Stimulated activated CD8-positive, alpha-beta memory T cell treated with anti-CD3 and anti-CD28 coated beads, Interleukin-2, amount 100 ng/mL, for 48 hours (primary cell): ENCODE results near the gene TNIP2.
"Not testable (repeated sequence)": the region's sequence is repeated elsewhere in the genome, so short reads cannot be mapped to it uniquely, and the experiment has no call there.

Source experiments
- DNase-seq, 2 donors: peaks; one replicate each; pipeline ENCODE4 v3.0.0-alpha.2; 2020; ENCODE audit warnings: low read depth in 2 of 2

Gene TNIP2

DNA sequence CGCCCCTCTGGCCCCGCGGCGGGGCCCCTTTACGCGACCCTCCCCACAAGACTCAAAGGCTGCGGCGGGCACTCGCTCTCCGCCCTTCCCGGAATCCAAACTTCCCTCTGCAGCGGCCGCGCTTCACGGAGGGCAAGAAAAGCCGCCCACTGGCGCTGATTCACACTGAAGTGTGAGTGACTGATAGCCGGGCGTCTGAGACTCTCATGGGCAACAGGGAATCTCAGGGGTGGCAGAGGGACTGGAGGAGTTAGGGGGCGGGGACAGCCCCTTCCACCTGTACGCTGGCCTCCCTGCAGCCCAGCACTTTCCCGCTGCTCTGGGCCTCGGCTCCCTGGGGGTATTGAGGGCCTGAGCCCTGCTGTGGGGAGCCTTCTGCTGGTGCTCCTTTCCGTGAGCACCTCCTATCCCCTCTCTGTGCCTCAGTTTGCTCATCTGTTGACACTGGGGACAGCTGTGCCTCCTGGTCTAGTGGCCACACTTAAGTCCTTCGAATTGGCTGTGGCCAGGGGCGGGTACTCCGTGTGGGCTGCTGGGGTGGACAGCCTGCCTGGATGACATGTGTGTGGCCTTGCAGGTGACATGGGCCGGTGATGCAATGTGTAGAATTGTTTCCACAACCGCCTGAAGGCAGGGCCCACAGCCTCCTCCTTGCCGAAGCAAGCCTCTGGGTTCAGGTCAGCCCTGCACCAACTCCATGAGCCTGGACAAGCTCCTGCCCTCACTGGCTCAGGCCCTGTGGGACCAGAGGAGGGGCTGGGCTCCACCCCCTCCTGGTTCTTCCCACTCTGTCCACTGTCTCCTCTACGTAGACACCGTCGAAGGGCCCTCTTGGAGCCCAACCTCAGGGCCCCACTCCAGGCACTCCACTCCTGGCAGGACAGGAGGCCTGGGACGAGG is 37.7 kb upstream of the TNIP2 start:
- no peak for DNase-seq

DNA sequence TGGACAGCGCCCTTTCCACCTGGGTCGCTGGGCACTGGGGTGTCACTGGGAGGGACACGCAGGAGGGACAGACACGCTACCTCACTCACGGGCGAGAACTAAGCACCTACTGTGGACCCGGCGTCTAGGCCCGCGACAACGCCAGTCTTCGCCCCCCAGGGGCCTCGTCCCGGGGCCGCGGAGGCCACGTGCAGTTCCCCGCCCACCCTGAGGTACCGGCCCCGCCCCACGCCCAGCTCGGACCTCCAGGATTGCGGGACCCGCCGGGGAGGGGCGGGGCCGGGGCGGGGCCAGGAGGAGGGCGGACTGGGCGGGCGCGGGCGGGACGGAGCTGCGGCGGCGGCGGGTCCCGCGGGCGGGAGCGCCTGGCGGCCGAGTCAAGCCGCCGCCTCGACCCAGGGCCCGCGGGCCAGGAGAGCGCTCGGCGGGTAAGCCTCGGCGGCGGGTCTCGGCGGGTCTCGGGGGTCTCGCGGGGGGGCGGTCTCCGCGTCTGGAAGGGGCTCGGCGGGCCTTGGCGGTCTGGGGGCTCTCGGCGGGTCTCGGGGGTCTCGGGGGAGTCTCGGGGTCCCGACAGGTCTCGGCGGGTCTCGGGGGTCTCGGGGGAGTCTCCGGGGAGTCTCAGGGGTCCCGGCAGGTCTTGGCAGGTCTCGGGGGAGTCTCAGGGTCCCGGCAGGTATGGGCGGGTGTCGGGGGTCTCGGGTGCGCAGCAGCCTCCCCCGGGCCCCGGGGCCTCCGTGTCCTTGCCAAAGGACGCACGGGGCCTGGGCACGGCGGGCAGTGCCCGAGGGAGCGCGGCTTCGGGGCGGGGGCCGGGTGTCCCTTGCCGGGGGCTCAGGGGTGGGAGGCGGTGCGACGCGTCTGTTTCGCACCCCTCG is 36.8 kb upstream of the TNIP2 start, which contains the start of gene SH3BP2:
SH3BP2 (plus strand) TSS at position 375 of the 875 bp plus-strand sequence. CDS start 27,533 bp downstream, outside the sequence.
- DNase-seq, result peak; percentile 68 to 72

DNA sequence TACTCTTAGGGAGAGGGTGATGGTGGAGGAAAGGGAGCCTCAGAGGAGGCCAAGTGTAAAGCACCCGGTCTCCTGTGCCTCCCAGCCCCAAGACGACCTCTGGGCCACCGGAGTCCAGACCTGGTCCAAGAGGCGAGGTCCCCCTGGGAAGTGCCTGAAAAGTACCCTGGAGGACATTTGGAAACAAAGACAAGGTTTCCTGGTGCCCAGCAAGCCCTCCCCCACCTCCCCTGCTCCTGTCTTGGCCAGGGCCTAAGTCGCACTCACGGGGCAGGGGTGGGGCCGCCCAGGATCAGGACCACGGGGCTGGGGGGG is 36.2 kb upstream of the TNIP2 start:
- DNase-seq, result no peak

DNA sequence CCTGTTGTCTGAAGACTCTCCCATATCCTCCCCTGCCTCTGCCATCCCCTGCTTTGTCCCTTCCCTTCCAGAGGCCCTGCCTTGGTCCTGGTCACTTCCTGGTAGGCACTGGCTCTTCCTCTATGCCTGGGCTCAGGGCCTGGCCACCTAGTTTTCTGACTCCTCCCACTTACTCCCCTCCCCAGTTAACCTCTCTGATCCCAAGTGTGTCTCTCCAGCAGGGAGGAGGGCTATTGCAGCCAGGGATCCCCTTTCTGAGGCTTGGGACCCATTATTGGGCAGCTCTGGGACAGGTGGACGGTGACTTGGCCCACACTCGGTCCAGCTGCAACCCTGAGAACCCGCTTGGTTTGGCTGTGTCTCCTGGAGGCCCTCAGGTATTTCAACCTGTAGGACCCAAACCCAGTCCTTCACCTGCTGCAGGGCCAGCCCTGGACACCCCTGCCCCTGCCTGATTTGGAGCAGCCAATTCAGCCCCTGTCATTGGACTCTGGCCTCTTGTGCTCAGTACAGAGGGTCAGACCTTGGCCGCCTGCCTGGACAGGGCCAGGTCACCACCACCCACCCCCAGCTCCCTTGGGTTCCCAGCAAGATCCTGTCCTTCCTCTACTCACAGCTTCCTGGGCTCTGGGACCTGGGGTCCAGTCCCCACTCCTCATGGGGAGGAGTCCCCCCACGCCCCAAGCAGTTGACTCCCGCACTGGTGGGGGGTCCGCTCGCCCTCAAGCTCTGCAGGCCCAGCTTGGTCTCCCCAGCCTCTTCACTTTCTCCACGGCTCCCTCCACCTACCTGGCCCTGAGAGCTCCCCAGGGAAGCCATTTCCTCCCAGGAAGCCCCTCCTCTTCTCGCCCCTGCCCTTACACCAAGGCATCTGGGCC is 35.6 kb upstream of the TNIP2 start:
- no peak for DNase-seq

DNA sequence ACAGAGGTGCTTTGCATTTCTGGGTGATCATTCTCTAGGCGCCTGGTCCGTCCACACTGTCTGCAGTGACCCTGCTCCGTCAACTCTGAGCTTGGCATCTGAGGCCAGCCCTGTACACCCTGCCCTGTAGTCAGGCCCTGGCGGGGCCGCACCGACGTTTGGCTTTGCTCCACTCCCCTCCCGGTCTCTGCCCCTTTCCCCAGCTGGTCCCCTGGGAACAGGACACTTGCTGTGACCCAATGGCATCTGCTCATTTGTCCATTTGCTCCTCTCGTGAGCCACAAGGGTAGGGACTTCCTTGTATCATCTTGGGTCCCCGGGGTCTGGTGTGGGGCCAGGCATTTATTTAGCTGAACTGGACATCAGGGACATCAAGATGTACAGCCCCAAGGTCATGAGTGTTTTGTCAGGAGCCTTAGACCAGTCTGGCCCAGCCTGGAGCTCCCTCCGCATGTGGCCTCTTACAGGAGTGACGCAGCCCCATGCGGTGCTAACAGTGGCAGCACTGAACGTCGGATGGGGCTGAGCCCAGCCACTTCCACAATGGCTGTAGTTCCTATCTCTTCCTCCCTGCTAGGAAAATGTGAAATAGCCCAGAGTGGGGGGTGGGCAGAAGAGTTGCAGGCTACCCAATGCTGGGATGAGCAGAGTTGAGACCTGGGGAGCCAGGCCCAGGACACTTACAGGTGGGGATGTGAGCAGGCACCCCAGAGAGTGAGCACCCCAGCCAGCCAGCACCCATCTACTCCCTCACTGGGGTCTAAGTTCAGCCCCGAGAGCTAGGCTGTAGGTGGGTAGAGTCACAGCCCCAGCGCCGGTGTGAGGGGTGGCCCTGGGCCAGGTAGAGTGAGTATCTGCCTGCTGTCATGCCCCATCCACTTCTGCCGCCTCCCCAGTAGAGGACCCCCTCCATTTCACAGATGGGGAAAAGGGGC is 34.7 kb upstream of the TNIP2 start:
- DNase-seq, result no peak

DNA sequence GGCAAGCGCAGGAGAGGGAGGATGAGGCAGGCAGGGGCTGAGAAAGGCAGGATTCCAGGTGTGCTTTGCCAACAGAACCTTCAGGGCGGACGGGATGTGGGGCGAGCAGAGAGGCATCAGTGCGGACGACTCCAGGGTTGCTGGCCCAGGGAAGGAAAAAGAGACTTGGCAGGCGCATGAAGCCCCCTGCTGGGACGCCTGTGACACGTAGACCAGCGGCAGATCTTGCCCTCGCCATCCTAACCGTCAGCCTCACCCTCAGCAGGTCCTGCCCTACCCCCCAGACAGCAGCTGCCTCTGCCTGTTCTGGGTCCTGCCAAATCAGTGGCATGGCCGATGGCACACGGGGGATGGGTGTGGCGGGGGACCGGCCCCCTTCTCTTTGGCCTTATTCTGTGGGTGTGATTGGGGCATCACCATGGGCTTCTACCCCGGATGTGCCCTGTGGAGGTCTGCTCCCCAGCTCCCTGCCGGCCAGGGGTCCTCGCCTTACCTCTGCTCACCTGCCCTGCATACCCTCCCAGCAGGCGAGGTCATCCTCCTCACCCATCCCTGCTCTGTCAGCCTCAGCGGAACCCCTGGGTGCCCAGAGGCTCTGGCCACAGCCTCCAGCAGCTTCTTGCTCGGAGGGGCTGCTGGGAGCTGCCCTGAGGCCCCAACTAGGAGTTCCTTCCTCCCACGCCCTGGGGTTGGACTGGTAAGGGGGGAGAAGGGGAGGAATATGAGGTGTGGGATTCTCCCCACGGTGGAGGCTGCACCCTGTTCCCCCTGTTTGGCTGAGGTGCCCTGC is 33.9 kb upstream of the TNIP2 start:
- no peak for DNase-seq

DNA sequence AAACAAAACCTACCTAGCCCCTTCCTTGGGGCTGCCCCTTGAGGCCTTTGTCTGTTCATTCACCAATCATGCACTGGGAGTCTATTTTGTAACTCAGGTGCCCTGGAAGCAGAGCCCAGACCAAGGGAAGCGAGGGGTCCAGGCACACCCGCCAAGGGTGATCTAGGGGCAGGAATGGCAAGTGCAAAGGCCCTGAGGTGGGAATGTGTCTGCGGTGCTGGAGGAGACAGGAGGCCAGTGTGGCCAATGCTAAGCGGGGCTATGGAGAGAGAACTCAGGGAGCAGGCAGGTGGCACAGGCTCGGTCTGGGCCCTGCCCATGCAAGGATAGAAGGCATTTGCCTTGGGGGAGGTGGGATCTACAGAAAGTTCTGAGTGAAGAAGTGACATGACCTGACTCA is 33.2 kb upstream of the TNIP2 start:
- DNase-seq, result no peak

DNA sequence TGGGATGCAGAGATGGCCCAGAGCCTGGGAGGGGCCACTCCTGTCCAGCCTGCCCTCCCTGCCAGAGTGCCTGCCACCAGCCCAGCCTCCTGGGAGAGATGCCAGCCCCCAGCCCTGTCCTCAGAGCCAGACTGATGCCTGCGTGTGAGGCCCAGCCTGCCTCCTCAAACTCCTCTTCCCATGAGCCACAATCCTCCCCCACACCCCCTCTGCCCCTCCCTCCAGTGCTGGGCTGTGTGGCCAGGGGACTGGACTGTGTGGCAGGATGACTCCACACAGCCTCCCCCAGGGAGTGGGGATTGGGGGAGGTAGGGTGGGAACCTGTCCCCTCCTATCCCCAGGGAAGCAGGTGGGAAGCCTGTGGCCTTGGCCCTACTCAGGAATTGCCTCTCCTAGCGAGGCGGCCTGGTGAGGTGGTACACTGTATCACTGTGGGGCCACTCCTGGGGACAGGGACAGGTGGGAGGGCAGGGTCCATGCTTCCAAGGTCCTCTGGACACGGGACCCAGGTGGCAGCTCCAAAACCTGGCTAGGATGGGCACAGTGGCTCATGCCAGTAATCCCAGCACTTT is 32.5 kb upstream of the TNIP2 start:
- no peak for DNase-seq

DNA sequence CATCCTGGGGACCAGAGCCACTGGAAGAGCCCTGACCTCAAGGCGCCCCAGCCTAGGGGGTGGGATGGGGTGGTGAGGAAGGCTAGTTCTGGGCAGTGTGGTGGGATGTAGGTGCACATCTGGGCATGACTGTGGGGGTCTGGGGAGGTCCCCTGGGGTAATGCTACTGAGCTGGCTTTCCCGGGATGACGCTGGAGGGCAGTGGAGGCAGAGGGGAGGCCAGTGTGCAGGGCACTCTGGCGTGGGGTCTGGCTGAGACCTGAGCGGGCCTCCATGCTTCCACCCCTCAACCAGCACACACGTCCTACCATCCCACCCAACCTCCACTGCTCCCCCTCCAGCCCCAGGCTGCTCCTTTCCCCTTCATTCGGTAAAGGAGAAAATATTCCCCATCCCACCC is 32.0 kb upstream of the TNIP2 start:
- no peak for DNase-seq

DNA sequence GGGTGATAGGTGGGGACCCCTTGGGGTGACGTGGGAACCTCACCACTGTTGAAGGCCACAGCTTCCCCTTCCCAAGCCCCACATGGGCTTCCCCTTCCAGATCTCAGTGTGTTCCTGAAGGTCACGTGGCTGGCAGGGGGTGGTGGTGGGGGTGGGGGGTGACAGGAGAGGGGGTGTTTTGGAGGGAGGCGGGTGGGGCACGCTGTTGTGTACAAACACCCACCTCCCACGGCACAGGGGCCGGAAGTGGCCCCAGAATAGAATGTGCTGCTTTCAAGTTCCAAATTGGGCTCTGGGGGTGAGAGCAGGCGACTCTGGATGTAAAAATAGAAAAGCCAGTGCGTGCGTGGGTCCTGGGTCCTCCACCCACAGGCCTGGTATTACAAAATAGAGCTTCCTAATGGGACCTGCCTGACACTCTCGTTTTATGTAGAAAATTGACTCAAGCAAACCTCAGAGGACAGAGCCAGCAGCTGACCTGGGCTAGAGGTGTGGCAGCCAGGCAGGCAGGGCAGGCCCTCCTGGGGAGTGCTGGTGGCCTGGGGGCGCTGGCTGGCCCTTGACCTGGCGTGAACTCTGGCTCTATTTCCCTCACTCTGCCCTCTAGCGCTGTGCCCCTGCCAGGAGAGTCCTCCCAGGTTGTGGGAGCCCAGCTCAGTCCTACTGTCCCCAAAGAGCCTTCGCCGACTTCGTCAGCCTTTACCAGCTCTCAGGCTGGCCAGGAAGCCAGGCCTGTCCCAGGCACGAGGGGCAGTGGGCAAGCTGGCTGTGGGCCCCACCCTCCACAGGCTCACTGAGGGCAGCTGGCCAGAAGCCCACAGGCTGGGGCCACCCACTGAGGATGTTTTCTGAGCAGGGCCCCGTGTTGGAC is 31.3 kb upstream of the TNIP2 start:
- DNase-seq, result peak in 1 of 2 donors; percentile 36

DNA sequence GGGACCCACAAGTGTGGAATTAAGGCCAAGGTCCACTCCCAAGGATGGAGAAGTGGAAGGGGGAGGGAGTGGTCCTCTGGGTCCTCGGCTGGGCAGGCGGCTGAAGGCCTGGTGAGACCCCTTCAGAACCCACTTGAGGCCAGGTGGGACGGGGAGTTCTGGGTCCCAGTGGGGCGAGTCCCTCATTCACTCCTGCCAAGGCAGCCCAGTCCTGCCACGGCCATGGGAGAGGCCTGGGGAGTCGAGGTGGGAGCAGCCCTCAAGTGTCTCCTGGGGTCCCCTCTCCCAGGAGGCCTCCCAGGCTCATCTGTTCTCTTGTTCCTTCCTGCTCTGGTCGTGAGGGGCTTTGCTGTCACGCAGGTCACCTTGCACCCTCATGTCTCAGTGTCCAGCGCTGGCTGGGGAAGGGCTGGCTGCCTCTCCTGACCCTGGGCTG is 30.7 kb upstream of the TNIP2 start:
- DNase-seq, result no peak

DNA sequence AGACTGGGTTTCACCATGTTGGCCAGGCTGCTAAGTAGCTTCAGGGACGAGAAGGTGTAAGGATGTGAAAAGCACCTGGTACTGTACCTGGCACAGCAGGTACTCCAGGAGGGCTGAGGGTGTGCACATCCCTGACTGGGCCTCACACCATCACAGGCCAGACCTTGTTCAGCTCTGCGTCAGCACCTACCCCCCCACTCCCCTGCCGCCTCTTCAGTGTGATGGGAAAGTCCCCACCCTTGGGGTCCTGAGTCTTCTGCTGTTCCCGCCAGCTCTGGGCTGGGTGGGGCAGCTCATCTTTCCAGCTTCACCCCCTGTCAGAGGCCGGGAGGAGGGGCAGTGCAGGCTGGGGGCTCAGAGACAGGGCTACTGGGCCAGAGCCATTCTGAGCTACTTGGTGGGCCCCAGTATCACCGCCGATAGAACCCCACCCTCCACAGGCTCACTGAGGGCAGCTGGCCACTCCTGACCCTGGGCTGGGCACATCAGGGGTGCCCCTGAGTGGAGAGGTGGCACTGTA is 30.1 kb upstream of the TNIP2 start:
- DNase-seq, result peak; percentile 42 to 62

DNA sequence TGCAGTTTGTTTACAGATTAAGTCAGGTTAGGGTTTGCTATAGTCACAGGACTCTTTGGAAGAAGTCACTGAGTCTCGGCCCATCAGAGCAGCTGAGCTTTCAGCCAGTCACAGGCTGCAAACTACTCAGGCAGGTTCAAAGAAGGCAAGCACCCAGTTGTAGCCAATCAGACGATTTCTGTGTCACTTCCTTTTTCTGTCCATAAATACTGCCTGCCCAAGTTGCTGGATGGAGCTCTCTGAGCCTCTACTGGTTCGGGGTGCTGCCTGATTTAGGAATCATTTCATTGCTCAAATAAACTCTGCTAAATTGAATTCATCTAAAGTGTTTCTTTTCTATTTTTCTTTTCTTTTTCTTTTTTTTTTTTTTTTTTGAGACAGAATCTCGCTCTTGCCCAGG is 29.5 kb upstream of the TNIP2 start:
- no peak for DNase-seq

DNA sequence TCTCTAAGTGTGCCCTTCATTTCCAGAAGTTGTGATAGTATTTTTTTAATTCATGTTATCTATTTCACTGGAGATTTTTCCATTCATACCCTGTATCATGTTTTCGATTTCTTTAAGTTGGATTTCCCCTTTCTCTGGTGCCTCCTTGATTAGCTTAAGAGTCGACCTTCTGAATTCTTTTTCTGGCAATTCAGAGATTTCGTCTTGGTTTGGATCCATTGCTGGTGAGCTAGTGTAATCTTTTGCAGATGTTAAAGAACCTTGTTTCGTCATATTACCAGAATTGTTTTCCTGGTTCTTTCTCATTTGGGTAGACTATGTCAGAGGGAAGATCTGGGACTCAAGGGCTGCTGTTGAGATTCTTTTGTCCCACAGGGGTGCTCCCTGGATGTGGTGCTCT is 27.7 kb upstream of the TNIP2 start:
- no peak for DNase-seq

DNA sequence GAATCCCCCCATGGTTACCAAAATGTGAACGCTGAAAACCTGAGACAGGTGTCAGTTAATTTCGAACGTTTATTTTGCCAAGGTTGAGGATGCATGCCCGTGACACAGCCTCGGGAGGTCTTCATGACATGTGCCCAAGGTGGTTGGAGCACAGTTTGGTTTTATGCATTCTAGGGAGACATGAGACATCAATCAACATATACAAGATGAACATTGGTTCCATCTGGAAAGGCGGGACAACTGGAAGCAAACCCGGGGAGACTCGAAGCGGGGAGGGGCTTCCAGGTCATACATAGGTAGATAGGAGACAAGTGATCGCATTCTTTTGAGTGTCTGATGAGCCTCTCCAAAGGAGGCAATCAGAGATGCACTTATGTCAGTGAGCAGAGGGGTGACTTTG is 25.8 kb upstream of the TNIP2 start:
- DNase-seq, result no peak

DNA sequence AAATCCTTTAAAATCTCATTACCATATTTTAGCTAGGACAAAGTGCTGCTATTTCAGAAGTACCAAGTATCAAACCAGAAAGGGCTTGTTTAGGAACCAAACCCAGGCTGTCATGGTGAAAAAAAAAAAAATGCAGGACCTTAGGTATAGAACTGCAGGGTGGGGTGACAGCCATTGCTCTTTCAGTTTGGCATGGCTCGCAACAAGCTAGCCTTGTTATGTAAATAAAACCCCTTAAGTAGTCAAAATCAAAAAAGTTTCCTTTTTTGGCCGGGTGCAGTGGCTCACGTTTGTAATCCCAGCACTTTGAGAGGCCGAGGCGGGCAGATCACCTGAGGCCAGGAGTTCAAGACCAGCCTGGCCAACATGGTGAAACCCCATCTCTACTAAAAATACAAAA is 24.5 kb upstream of the TNIP2 start:
- DNase-seq, result not testable (repeated sequence)

DNA sequence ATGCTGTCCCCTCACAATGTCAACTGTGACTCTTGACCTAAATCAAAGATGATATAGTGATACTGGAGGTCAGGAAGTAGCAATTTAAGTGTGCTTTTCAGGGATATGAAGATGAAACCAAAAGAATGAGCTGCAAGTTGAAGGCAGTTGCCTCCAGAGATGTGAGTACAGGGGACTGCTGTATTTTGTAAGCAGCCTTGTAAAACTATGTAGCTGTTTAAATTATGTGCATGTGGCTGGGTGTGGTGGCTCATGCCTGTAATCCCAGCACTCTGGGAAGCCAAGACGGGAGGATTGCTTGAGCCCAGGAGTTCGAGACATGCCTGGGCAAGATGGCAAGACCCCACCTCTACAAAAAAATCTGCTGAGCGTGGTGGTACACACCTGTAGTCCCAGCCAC is 15.1 kb upstream of the TNIP2 start:
- no peak for DNase-seq

DNA sequence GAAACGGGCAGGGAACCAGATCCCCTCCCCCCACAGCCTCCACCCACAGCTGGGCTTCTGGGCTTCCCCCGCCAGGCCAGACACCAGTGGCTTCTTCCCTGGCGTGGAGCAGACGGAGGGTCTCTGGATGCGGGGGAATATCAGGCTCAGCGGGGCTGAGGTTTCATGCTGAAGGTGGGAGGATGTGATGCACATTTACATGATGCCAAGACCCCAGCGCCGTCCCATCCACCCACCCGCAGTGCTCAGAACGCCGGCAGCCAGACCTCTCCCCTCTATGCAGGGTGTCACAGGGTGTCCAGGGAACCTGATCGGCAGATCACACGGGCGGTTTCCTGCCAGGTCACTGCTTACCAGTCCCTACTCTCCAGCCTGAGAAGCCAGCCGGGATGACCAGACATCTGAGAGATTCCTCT is 12.8 kb upstream of the TNIP2 start:
- no peak for DNase-seq
